Ascending aorta (tissue), 2 donors: ENCODE results near the gene AKAP6. TPM values are rescaled to one million over a fixed set of nuclear protein-coding genes. Genes with fewer than 3 reads are reported as not detected.
A peak's percentile ranks its signal among the peaks of the same experiment; 100 is the strongest.

Experiments
- DNase-seq, 2 donors: peaks; one replicate each; pipeline ENCODE4 v3.0.0-alpha.2; 2019; ENCODE audit warnings: low spot score in 2 of 2
- H3K27ac ChIP-seq, 2 donors: fragments of 200-600 bp; sonication (generic); one replicate each; pipeline ENCODE4 v1.5.1; 2016 to 2017; ENCODE audit warnings: mild to moderate bottlenecking in 1 of 2
- H3K27me3 ChIP-seq: fragments of 200-600 bp; sonication (generic); one replicate; pipeline ENCODE4 v1.5.1; 2017
- H3K36me3 ChIP-seq, 2 donors: fragments of 200-600 bp; sonication (generic); one replicate each; pipeline ENCODE4 v1.5.1; 2016
- H3K4me1 ChIP-seq, 2 donors: fragments of 200-600 bp; sonication (generic); one replicate each; pipeline ENCODE4 v1.5.1; 2016 to 2017; ENCODE audit warnings: mild to moderate bottlenecking in 1 of 2
- H3K4me3 ChIP-seq, 2 donors: fragments of 200-600 bp; sonication (generic); one replicate each; pipeline ENCODE4 v1.5.1; 2016 to 2017; ENCODE audit warnings: mild to moderate bottlenecking in 1 of 2
- H3K9me3 ChIP-seq, 2 donors: fragments of 200-600 bp; sonication (generic); one replicate each; pipeline ENCODE4 v1.5.1; 2016
- CTCF ChIP-seq, 3 experiments: fragments of 200-600 bp in 2 of 3; fragments of 450-650 bp in 1 of 3; sonication (generic) in 2 of 3; IDR thresholded peaks; one replicate each; pipeline ENCODE4 v1.5.1; 2016 to 2019; ENCODE audit warnings: antibody characterized with exemption in 3 of 3, mild to moderate bottlenecking in 1 of 3, moderate library complexity in 1 of 3
- intact Hi-C: fragments of 100-400 bp; cut with DNase I; formaldehyde crosslinking; loops from one replicate; pipeline ENCODE4 v1.15.1; 2023
- total RNA-seq: library from RNA; depleted of rRNA; stranded (reverse); fragments of >200 nt; gene quantifications from one replicate; pipeline ENCODE4 v1.1.0, GENCODE V29; 2016

The AKAP6 gene
- total RNA-seq, 1 donor from 2014 or later, result 21.1 TPM

- intact Hi-C loops, result loop anchor here (5.0 kb wide), 1 partner anchor 93 kb away; no protein-coding TSS in a partner anchor
- H3K27me3 ChIP-seq, result no peaks in the 10 kb centered on the region
- TF ChIP-seq CTCF (IDR thresholded peaks at IDR 0.05), result no peak
Observed at GRCh38 chr14:32609388-32609787, 280.3 kb downstream of the AKAP6 start.

GRCh38 chr14:32611752-32612151 is 282.7 kb downstream of the AKAP6 start:
- H3K9me3 ChIP-seq, result no peaks in the 10 kb centered on the region
- no peak for TF ChIP-seq CTCF (IDR thresholded peaks at IDR 0.05)
- DNase-seq, result no peak
- no peaks in the 10 kb centered on the region for H3K27me3 ChIP-seq
- peaks cover 3 to 20% of the 10 kb centered on the region in 2 donors for H3K4me1 ChIP-seq
- H3K27ac ChIP-seq, result peak overlapping the region; percentile 41 to 52
- intact Hi-C loops, result no loop called here
- no peaks in the 10 kb centered on the region for H3K36me3 ChIP-seq
- H3K4me3 ChIP-seq, result no peak overlapping the region

More at GRCh38 chr14:32609388-32609787, 280.3 kb downstream of the AKAP6 start:
- Histone ChIP-seq H3K4me3 (no peak overlapping the region), H3K9me3 (no peaks in the 10 kb centered on the region), H3K36me3 (no peaks in the 10 kb centered on the region), H3K27ac (peak overlapping the region; percentile 2 to 18), H3K4me1 (peaks cover 3 to 20% of the 10 kb centered on the region in 2 donors)
- DNase-seq, result no peak

GRCh38 chr14:32618991-32619390 is 289.9 kb downstream of the AKAP6 start:
- intact Hi-C loops, result no loop called here
- no peak for TF ChIP-seq CTCF (IDR thresholded peaks at IDR 0.05)
- Histone ChIP-seq H3K27me3 (no peaks in the 10 kb centered on the region), H3K36me3 (no peaks in the 10 kb centered on the region), H3K4me1 (peaks cover 0 to 11% of the 10 kb centered on the region in 2 donors), H3K9me3 (peaks cover 0 to 5% of the 10 kb centered on the region in 2 donors), H3K4me3 (no peak overlapping the region), H3K27ac (no peak overlapping the region)
- no peak for DNase-seq

- no peak for TF ChIP-seq CTCF (IDR thresholded peaks at IDR 0.05)
- Histone ChIP-seq H3K4me3 (no peak overlapping the region), H3K27ac (peak overlapping the region in 1 of 2 donors; percentile 35), H3K27me3 (no peaks in the 10 kb centered on the region), H3K9me3 (peaks cover 0 to 5% of the 10 kb centered on the region in 2 donors), H3K4me1 (peaks cover 0 to 11% of the 10 kb centered on the region in 2 donors), H3K36me3 (no peaks in the 10 kb centered on the region)
- no peak for DNase-seq
- intact Hi-C loops, result no loop called here
Observed at GRCh38 chr14:32620303-32620702, 291.2 kb downstream of the AKAP6 start.

- peaks cover 0 to 11% of the 10 kb centered on the region in 2 donors for H3K4me1 ChIP-seq
- no peaks in the 10 kb centered on the region for H3K27me3 ChIP-seq
- H3K4me3 ChIP-seq, result no peak overlapping the region
- no peaks in the 10 kb centered on the region for H3K36me3 ChIP-seq
- intact Hi-C loops, result no loop called here
- no peak for DNase-seq
- H3K27ac ChIP-seq, result peak overlapping the region in 1 of 2 donors; percentile 35
- no peak for TF ChIP-seq CTCF (IDR thresholded peaks at IDR 0.05)
- peaks cover 0 to 5% of the 10 kb centered on the region in 2 donors for H3K9me3 ChIP-seq
Observed at GRCh38 chr14:32620724-32621123, 291.6 kb downstream of the AKAP6 start.

- Histone ChIP-seq H3K9me3 (peaks cover 0 to 5% of the 10 kb centered on the region in 2 donors), H3K36me3 (peaks cover 0 to 3% of the 10 kb centered on the region in 2 donors), H3K4me3 (no peak overlapping the region), H3K4me1 (peaks cover 0 to 11% of the 10 kb centered on the region in 2 donors), H3K27me3 (no peaks in the 10 kb centered on the region), H3K27ac (peak overlapping the region in 1 of 2 donors; percentile 34)
- no peak for DNase-seq
- intact Hi-C loops, result no loop called here
- TF ChIP-seq CTCF (IDR thresholded peaks at IDR 0.05), result no peak
Observed at GRCh38 chr14:32621585-32621984, 292.5 kb downstream of the AKAP6 start.
